K562 (cell line): Measurements from ENCODE around the gene CD164. TPM values are rescaled to one million over a fixed set of nuclear protein-coding genes. Genes with fewer than 3 reads are reported as not detected.

Source experiments
- ETV1 ChIP-seq: fragments of 450-650 bp; conservative IDR thresholded peaks from 2 replicates; pipeline ENCODE4 v1.6.1; 2016; ENCODE audit warnings: missing genetic modification characterization, control low read depth, low read depth, missing compliant biosample characterization
- POLR2G ChIP-seq: fragments of 200-400 bp; formaldehyde crosslinking; IDR thresholded peaks from 2 replicates; pipeline ENCODE4 v1.6.1; 2017; ENCODE audit warnings: low read depth, mild to moderate bottlenecking, antibody characterized with exemption, low read length, moderate library complexity
- SMARCC2 ChIP-seq: fragments of 450-650 bp; IDR thresholded peaks from 2 replicates; pipeline ENCODE4 v1.6.1; 2017; ENCODE audit warnings: antibody characterized with exemption, moderate library complexity, mild to moderate bottlenecking, low read depth
- SP1 ChIP-seq: sonication (generic); formaldehyde crosslinking; IDR thresholded peaks from 2 replicates; pipeline ENCODE4 v1.8.1; 2022; ENCODE audit warnings: mild to moderate bottlenecking, missing genetic modification reagents
- TEAD2 ChIP-seq: fragments of 450-650 bp; IDR thresholded peaks from 2 replicates; pipeline ENCODE4 v1.6.1; 2016; ENCODE audit warnings: missing genetic modification characterization, control low read depth, missing compliant biosample characterization
- ZNF384 ChIP-seq: IDR thresholded peaks from 2 replicates; pipeline ENCODE4 v1.6.1; 2012; ENCODE audit warnings: low read depth, low read length, improper control_type of control experiment
- ZNF444 ChIP-seq: fragments of 250-450 bp; sonication (Bioruptor Pico); IDR thresholded peaks from 2 replicates; pipeline ENCODE4 v1.4.0; 2020; ENCODE audit warnings: mild to moderate bottlenecking, moderate library complexity
- ZNF507 ChIP-seq: conservative IDR thresholded peaks from 2 replicates; pipeline ENCODE4 v1.6.1; 2017; ENCODE audit warnings: missing genetic modification characterization, missing compliant biosample characterization
- ZNF551 ChIP-seq: fragments of 250-450 bp; sonication (Bioruptor Pico); IDR thresholded peaks from 2 replicates; pipeline ENCODE4 v1.5.0; 2021; ENCODE audit warnings: mild to moderate bottlenecking, moderate library complexity
- polyA plus RNA-seq, 8 experiments: library from polyadenylated mRNA; depleted of rRNA in 4 of 8; stranded (reverse) in 5 of 8; unstranded in 3 of 8; fragments of >200 nt; fragmentation: Nextera tagmentation in 2 of 8; fragmentation: Illumina TruSeq in 1 of 8; extraction: Ambion mirVana in 2 of 8; extraction: Trizol in 1 of 8; gene quantifications; 2 replicates each; pipeline versions ENCODE4 v1.2.1 to v1.2.3, GENCODE V29; 2011 to 2014; ENCODE audit warnings: inconsistent platforms in 1 of 8, missing spikeins in 1 of 8
- total RNA-seq, 7 experiments: library from RNA; depleted of rRNA in 6 of 7; stranded (reverse); fragments of >200 nt in 6 of 7; fragmentation: Illumina TruSeq in 2 of 7; extraction: Trizol in 2 of 7; gene quantifications; 2 replicates each; pipeline versions ENCODE4 v1.2.1 to v1.2.3, GENCODE V29; 2011 to 2021; ENCODE audit warnings: low replicate concordance in 1 of 7
- TF ChIP-seq, protein P1 (sequence below): IDR thresholded peaks from 3 replicates; pipeline ENCODE4 v1.6.1; 2011; ENCODE audit warnings: borderline replicate concordance, mild to moderate bottlenecking, moderate library complexity; ENCODE audit not compliant: insufficient read length; ENCODE audit errors: extremely low read depth
- TF ChIP-seq, protein P2 (sequence below), 2 experiments: fragments of 450-650 bp; IDR thresholded peaks; 2 replicates each; pipeline ENCODE4 v1.6.1; 2016; ENCODE audit warnings: mild to moderate bottlenecking in 2 of 2, borderline replicate concordance in 1 of 2, low read depth in 1 of 2, moderate library complexity in 1 of 2
- TF ChIP-seq, protein P3 (sequence below), 2 experiments: IDR thresholded peaks in 1 of 2; conservative IDR thresholded peaks in 1 of 2; 2 replicates each; pipeline ENCODE4 v1.6.1; 2016; ENCODE audit warnings: low read depth in 2 of 2, mild to moderate bottlenecking in 1 of 2, missing compliant biosample characterization in 1 of 2, missing genetic modification characterization in 1 of 2, moderate library complexity in 1 of 2

Gene CD164
- total and polyA plus RNA-seq, 9 of the 15 experiments (the other 6 are each of a cell fraction or from before 2014, with no cell fraction given), result 79.5 to 317 (median 165) TPM

DNA sequence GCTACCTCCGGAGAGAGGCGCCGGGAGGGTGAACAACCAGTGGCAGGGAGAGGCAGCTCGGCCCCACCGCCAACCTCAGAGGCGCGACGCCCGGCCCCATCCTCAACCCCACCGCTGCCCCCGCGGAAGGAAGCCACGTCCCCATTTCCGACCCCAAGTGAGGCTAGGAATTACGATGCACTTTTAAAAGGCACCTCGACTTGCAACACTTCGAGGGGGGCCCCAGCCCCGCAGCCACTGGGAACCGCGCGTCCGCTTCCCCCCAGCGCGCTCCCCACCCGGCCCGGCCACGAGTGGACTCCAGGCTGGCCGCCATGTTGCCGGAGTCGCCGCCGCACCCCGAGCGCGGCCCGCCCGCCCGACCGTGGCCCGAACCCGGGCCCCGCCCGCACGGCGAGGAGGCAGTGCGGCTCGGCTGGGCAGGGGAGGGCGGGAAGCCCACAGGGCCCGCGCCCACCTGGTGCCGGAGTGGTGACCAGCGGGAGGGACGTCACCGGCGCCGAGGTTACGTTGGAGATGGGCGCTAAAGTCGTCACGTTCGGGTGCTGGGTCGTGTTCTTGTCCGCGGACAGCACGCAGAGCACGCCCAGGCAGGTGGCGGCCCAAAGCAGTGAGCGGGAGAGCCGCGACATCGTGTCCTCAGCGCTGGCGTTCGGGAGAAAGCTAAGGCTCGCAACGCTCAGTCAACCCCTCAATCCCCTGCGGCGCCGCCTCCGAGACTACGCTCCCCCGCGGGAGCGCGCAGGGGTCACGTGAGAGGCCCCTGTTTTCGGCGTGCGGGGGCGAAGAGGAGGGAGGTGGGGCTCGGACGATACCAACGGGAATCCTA lies at the start of gene CD164 (continued):
- TF ChIP-seq ZNF384 (no peak), ETV1 (no peak), ZNF444 (CRISPR knock-in tag) (no peak), TEAD2 (tag) (no peak), SMARCC2 (no peak; the same call in 1 of the 2 replicates), POLR2G (peak; percentile 100), ZNF507 (no peak), ZNF551 (CRISPR knock-in tag) (no peak), SP1 (CRISPR knock-in tag) (peak; percentile 61)
- TF ChIP-seq, protein P1, sequence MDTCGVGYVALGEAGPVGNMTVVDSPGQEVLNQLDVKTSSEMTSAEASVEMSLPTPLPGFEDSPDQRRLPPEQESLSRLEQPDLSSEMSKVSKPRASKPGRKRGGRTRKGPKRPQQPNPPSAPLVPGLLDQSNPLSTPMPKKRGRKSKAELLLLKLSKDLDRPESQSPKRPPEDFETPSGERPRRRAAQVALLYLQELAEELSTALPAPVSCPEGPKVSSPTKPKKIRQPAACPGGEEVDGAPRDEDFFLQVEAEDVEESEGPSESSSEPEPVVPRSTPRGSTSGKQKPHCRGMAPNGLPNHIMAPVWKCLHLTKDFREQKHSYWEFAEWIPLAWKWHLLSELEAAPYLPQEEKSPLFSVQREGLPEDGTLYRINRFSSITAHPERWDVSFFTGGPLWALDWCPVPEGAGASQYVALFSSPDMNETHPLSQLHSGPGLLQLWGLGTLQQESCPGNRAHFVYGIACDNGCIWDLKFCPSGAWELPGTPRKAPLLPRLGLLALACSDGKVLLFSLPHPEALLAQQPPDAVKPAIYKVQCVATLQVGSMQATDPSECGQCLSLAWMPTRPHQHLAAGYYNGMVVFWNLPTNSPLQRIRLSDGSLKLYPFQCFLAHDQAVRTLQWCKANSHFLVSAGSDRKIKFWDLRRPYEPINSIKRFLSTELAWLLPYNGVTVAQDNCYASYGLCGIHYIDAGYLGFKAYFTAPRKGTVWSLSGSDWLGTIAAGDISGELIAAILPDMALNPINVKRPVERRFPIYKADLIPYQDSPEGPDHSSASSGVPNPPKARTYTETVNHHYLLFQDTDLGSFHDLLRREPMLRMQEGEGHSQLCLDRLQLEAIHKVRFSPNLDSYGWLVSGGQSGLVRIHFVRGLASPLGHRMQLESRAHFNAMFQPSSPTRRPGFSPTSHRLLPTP, result no peak
- TF ChIP-seq, protein P2, sequence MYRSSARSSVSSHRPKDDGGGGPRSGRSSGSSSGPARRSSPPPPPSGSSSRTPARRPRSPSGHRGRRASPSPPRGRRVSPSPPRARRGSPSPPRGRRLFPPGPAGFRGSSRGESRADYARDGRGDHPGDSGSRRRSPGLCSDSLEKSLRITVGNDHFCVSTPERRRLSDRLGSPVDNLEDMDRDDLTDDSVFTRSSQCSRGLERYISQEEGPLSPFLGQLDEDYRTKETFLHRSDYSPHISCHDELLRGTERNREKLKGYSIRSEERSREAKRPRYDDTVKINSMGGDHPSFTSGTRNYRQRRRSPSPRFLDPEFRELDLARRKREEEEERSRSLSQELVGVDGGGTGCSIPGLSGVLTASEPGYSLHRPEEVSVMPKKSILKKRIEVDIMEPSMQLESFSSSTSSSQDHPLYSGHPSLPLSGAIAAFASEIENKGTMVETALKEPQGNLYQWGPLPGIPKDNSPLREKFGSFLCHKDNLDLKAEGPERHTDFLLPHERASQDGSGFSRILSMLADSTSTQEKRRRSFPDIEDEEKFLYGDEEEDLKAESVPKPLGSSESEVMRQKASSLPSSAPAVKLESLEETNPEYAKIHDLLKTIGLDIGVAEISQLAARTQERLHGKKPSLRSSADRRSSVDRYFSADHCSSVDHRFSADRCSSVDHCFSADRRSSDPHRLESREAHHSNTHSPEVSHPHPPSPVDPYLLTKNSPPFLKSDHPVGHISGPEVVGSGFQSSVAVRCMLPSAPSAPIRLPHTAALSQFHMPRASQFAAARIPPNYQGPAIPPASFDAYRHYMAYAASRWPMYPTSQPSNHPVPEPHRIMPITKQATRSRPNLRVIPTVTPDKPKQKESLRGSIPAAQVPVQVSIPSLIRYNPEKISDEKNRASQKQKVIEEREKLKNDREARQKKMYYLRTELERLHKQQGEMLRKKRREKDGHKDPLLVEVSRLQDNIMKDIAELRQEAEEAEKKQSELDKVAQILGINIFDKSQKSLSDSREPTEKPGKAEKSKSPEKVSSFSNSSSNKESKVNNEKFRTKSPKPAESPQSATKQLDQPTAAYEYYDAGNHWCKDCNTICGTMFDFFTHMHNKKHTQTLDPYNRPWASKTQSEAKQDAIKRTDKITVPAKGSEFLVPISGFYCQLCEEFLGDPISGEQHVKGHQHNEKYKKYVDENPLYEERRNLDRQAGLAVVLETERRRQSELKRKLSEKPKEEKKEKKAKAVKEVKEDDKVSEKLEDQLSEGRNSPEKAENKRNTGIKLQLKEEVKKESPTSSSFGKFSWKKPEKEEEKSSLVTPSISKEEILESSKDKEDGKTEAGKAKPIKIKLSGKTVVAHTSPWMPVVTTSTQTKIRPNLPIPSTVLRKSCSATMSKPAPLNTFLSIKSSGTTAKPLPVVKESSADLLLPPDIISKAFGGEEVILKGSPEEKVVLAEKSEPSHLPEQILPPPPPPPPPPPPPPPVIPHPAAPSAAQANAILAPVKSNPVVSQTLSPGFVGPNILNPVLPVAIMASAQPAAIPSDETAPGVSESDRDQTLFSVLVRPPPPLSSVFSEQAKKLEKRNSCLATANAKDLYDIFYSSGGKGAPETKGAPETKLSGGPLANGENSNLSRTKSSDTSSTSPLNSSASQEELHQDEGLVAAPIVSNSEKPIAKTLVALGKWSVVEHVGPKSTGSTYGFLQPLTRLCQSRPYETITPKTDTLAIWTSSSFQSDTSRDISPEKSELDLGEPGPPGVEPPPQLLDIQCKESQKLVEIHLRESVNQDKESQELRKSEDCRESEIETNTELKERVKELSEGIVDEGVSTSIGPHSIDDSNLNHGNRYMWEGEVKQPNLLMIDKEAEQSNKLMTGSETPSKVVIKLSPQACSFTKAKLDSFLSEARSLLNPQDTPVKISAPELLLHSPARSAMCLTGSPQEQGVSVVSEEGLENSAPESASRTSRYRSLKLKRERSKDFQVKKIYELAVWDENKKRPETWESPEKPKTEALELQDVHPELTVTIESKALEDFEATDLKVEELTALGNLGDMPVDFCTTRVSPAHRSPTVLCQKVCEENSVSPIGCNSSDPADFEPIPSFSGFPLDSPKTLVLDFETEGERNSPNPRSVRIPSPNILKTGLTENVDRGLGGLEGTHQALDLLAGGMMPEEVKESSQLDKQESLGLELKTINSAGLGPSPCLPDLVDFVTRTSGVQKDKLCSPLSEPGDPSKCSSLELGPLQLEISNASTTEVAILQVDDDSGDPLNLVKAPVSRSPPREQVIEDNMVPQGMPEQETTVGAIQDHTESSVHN (IDR thresholded peaks at IDR 0.05; ENCODE audit: borderline replicate concordance in 1 of 2, low read depth in 1 of 2), result peak in 1 of 2 experiments; percentile 81; a peak in 2 of 4 replicates
- TF ChIP-seq, protein P3, sequence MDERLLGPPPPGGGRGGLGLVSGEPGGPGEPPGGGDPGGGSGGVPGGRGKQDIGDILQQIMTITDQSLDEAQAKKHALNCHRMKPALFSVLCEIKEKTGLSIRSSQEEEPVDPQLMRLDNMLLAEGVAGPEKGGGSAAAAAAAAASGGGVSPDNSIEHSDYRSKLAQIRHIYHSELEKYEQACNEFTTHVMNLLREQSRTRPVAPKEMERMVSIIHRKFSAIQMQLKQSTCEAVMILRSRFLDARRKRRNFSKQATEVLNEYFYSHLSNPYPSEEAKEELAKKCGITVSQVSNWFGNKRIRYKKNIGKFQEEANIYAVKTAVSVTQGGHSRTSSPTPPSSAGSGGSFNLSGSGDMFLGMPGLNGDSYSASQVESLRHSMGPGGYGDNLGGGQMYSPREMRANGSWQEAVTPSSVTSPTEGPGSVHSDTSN (CRISPR knock-in tag; IDR thresholded peaks at IDR 0.05; ENCODE audit: low read depth), result no peak
- TF ChIP-seq, protein P3 (tag; conservative IDR thresholded peaks at IDR 0.05; ENCODE audit: low read depth), result no peak
